Measurements from ENCODE around the gene ITSN1. TPM values are rescaled to one million over a fixed set of nuclear protein-coding genes. Genes with fewer than 3 reads are reported as not detected.

The ITSN1 gene
- total RNA-seq, 1 experiment from 2014 or later = 88.5 TPM

GRCh38 chr21:33821503-33822322 lies 179.4 kb downstream of the ITSN1 start:
- H3K36me3 ChIP-seq (ENCODE audit: control insufficient read depth, insufficient read depth, low read length) = no peaks in the 10 kb centered on the region
- H3K9me3 ChIP-seq = no peaks in the 10 kb centered on the region
- Mint-ChIP-seq H3K4me3 (ENCODE audit: unreplicated experiment) (no peak overlapping the region), H3K4me1 (ENCODE audit: low read depth, unreplicated experiment) (no peaks in the 10 kb centered on the region), H3K27me3 (ENCODE audit: insufficient read depth, unreplicated experiment) (no peaks in the 10 kb centered on the region), H3K36me3 (ENCODE audit: insufficient read depth, unreplicated experiment) (peaks cover 59% of the 10 kb centered on the region), H3K9me3 (ENCODE audit: unreplicated experiment) (no peaks in the 10 kb centered on the region), H3K27ac (ENCODE audit: unreplicated experiment) (no peak overlapping the region)
- no peak for TF ChIP-seq CTCF (IDR thresholded peaks at IDR 0.05; ENCODE audit: insufficient read depth in 1 of 2, low read depth in 1 of 2, low read length in 1 of 2, severe bottlenecking in 1 of 2, unreplicated experiment in 1 of 2)
- H3K4me3 ChIP-seq (ENCODE audit: low read depth, low read length) = no peak overlapping the region
- no peaks in the 10 kb centered on the region for H3K4me1 ChIP-seq
- intact Hi-C loops (cut with micrococcal nuclease; ENCODE audit: unreplicated experiment) = loop anchor here (5.0 kb wide), 1 partner anchor 71 kb away; no protein-coding TSS in a partner anchor
- no peaks in the 10 kb centered on the region for H3K27me3 ChIP-seq (replicated peaks; ENCODE audit: control insufficient read depth, insufficient read depth, low read length)
- no TSS peak for BruUV-seq (replicated peaks)
- ChIA-PET CTCF (no interaction called here), POLR2A (no interaction called here)
- DNase-seq = no peak

DNA sequence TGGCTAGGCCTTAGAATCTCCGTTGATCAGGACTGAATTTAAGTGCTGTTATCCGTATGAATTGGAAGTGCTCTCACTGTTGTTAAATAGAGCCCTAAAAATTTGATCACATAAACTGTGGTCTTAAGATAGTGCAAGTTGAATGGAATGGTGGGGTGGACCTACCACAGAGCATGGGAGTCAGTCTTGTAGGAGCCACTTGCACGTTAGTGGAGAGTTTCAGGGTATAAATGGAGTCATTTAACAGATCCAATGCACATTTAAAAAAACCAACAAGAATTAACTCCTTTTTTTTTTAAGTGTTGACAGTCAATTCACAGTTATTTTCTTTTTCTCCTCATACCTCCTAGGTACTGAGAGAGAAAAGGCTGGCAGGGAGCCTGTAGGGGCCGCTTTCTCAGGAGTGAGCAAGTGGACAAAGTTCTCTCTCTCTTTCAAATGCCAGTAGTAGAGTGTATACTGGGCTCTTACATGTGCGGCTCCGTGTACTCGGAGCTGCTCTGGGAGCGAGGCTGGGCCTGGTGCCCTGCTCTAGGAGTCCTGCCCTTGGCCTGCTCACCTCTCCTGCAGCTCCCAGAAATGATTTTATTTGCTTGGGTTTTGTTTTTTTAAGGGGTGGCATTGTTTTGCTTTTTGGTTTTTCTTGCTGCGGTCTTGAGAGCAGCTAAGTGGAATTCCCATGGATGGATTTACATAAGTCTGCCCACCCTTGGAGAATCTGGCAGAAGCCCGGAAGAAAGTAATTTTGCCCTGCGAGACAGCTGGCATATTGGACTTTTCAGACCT lies 182.0 kb downstream of the ITSN1 start:
- POLR2A ChIA-PET = no interaction called here
- TF ChIP-seq CTCF (IDR thresholded peaks at IDR 0.05; ENCODE audit: insufficient read depth in 1 of 2, low read depth in 1 of 2, low read length in 1 of 2, severe bottlenecking in 1 of 2, unreplicated experiment in 1 of 2) = peak in 1 of 2 experiments; percentile 20
- intact Hi-C loops (cut with micrococcal nuclease; ENCODE audit: unreplicated experiment) = loop anchor here (5.0 kb wide), 1 partner anchor 68 kb away; no protein-coding TSS in a partner anchor
- Histone ChIP-seq H3K27me3 (replicated peaks; ENCODE audit: control insufficient read depth, insufficient read depth, low read length) (no peaks in the 10 kb centered on the region), H3K36me3 (ENCODE audit: control insufficient read depth, insufficient read depth, low read length) (no peaks in the 10 kb centered on the region), H3K4me1 (no peaks in the 10 kb centered on the region), H3K9me3 (no peaks in the 10 kb centered on the region), H3K4me3 (ENCODE audit: low read depth, low read length) (no peak overlapping the region)
- Mint-ChIP-seq H3K9me3 (ENCODE audit: unreplicated experiment) (no peaks in the 10 kb centered on the region), H3K36me3 (ENCODE audit: insufficient read depth, unreplicated experiment) (peaks cover 67% of the 10 kb centered on the region), H3K4me1 (ENCODE audit: low read depth, unreplicated experiment) (no peaks in the 10 kb centered on the region), H3K4me3 (ENCODE audit: unreplicated experiment) (no peak overlapping the region), H3K27me3 (ENCODE audit: insufficient read depth, unreplicated experiment) (no peaks in the 10 kb centered on the region), H3K27ac (ENCODE audit: unreplicated experiment) (no peak overlapping the region)
- CTCF ChIA-PET = no interaction called here
- no peak for DNase-seq
- BruUV-seq (replicated peaks) = no TSS peak

DNA sequence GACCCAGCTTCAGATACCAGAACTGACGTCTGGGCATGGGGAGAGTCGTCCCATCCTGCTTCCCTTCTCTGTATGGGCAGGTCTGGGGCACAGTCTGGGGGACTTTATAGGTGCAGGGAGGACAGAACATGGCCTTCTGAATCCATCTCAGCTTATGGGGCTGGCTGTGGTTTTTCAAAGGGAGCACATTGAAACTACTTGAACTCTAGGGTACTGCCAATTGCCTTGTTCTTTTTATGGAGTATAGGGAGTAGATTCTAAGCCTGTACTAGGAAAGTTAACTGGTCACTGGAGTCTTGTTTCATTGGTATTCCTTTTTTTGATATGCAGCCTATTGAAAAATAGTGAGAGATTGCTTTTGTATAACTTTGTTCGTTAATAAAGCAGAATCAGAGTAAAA lies 183.1 kb downstream of the ITSN1 start:
- no peaks in the 10 kb centered on the region for H3K36me3 ChIP-seq (ENCODE audit: control insufficient read depth, insufficient read depth, low read length)
- H3K9me3 ChIP-seq = no peaks in the 10 kb centered on the region
- ChIA-PET POLR2A (no interaction called here), CTCF (no interaction called here)
- no peaks in the 10 kb centered on the region for H3K27me3 Mint-ChIP-seq (ENCODE audit: insufficient read depth, unreplicated experiment)
- no peaks in the 10 kb centered on the region for H3K27me3 ChIP-seq (replicated peaks; ENCODE audit: control insufficient read depth, insufficient read depth, low read length)
- H3K27ac Mint-ChIP-seq (ENCODE audit: unreplicated experiment) = no peak overlapping the region
- H3K36me3 Mint-ChIP-seq (ENCODE audit: insufficient read depth, unreplicated experiment) = peaks cover 77% of the 10 kb centered on the region
- no peak for TF ChIP-seq CTCF (IDR thresholded peaks at IDR 0.05; ENCODE audit: insufficient read depth in 1 of 2, low read depth in 1 of 2, low read length in 1 of 2, severe bottlenecking in 1 of 2, unreplicated experiment in 1 of 2)
- intact Hi-C loops (cut with micrococcal nuclease; ENCODE audit: unreplicated experiment) = no loop called here
- no peaks in the 10 kb centered on the region for H3K9me3 Mint-ChIP-seq (ENCODE audit: unreplicated experiment)
- BruUV-seq (replicated peaks) = no TSS peak
- no peak for DNase-seq
- H3K4me1 Mint-ChIP-seq (ENCODE audit: low read depth, unreplicated experiment) = no peaks in the 10 kb centered on the region
- H3K4me1 ChIP-seq = no peaks in the 10 kb centered on the region
- H3K4me3 ChIP-seq (ENCODE audit: low read depth, low read length) = no peak overlapping the region
- no peak overlapping the region for H3K4me3 Mint-ChIP-seq (ENCODE audit: unreplicated experiment)

Measured in Caco-2 (cell line).